Glutamatergic neuron (in vitro differentiated cells): ENCODE measurements around the gene SUN2. TPM values are rescaled to one million over a fixed set of nuclear protein-coding genes. Genes with fewer than 3 reads are reported as not detected.

ENCODE experiments used
- DNase-seq: peaks from one replicate; pipeline ENCODE4 v3.0.0; 2022
- H3K27ac Mint-ChIP-seq: one replicate; pipeline ENCODE4 v1.8.0; 2020; ENCODE audit warnings: mild to moderate bottlenecking, mixed read lengths, inconsistent platforms; ENCODE audit not compliant: unreplicated experiment
- H3K27me3 Mint-ChIP-seq: one replicate; pipeline ENCODE4 v1.8.0; 2020; ENCODE audit warnings: mild to moderate bottlenecking, moderate library complexity, mixed read lengths, inconsistent platforms; ENCODE audit not compliant: unreplicated experiment
- H3K36me3 Mint-ChIP-seq: one replicate; pipeline ENCODE4 v1.8.0; 2020; ENCODE audit warnings: mild to moderate bottlenecking, mixed read lengths, inconsistent platforms; ENCODE audit not compliant: unreplicated experiment
- H3K4me1 Mint-ChIP-seq: one replicate; pipeline ENCODE4 v1.8.0; 2020; ENCODE audit warnings: mild to moderate bottlenecking, low read depth, mixed read lengths, inconsistent platforms; ENCODE audit not compliant: unreplicated experiment
- H3K4me3 Mint-ChIP-seq: one replicate; pipeline ENCODE4 v1.8.0; 2020; ENCODE audit warnings: mild to moderate bottlenecking, mixed read lengths, inconsistent platforms; ENCODE audit not compliant: unreplicated experiment
- H3K9me3 Mint-ChIP-seq: one replicate; pipeline ENCODE4 v1.8.0; 2020; ENCODE audit warnings: mild to moderate bottlenecking, moderate library complexity, mixed read lengths, inconsistent platforms; ENCODE audit not compliant: unreplicated experiment
- total RNA-seq: library from RNA; stranded (reverse); fragmentation: NEBNext Ultra II Directional; extraction: Animal tissue kit (Norgen Biotek cat#: 25700); gene quantifications from one replicate; pipeline ENCODE4 v1.2.1, GENCODE V29; 2021; ENCODE audit not compliant: unreplicated experiment
- TF ChIP-seq, protein P1 (sequence below): fragments of 200-600 bp; sonication (generic); IDR thresholded peaks from one replicate; pipeline ENCODE4 v1.5.0; 2021; ENCODE audit not compliant: partially characterized antibody, unreplicated experiment

SUN2 gene
- total RNA-seq, 1 donor from 2014 or later = 174 TPM

DNA sequence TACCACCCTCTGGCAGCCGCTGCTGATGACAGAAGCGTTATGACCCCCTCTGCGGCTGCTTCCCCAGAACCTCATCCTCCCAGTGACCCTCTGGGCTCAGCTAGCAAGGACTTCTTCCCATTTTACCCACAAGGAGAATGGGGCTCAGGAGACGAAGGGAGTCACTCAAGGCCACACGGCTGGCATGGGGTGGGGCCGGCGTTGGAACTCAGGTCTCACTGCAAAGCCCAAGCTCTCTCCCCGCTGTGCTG, 16.8 kb upstream of the SUN2 start:
- H3K27me3 Mint-ChIP-seq = peaks cover 2% of the 10 kb centered on the region
- TF ChIP-seq, protein P1, sequence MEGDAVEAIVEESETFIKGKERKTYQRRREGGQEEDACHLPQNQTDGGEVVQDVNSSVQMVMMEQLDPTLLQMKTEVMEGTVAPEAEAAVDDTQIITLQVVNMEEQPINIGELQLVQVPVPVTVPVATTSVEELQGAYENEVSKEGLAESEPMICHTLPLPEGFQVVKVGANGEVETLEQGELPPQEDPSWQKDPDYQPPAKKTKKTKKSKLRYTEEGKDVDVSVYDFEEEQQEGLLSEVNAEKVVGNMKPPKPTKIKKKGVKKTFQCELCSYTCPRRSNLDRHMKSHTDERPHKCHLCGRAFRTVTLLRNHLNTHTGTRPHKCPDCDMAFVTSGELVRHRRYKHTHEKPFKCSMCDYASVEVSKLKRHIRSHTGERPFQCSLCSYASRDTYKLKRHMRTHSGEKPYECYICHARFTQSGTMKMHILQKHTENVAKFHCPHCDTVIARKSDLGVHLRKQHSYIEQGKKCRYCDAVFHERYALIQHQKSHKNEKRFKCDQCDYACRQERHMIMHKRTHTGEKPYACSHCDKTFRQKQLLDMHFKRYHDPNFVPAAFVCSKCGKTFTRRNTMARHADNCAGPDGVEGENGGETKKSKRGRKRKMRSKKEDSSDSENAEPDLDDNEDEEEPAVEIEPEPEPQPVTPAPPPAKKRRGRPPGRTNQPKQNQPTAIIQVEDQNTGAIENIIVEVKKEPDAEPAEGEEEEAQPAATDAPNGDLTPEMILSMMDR = no peak
- H3K27ac Mint-ChIP-seq = no peak overlapping the region
- no peak overlapping the region for H3K4me3 Mint-ChIP-seq
- no peak for DNase-seq
- H3K4me1 Mint-ChIP-seq = no peaks in the 10 kb centered on the region
- peaks cover 3% of the 10 kb centered on the region for H3K9me3 Mint-ChIP-seq
- H3K36me3 Mint-ChIP-seq = no peaks in the 10 kb centered on the region

- no peaks in the 10 kb centered on the region for H3K36me3 Mint-ChIP-seq
- TF ChIP-seq, protein P1 = no peak
- H3K9me3 Mint-ChIP-seq = peaks cover 2% of the 10 kb centered on the region
- peaks cover 4% of the 10 kb centered on the region for H3K27me3 Mint-ChIP-seq
- H3K27ac Mint-ChIP-seq = no peak overlapping the region
- H3K4me3 Mint-ChIP-seq = no peak overlapping the region
- H3K4me1 Mint-ChIP-seq = peaks cover under 1% of the 10 kb centered on the region
- no peak for DNase-seq
These were observed 14.6 kb upstream of the SUN2 start for GRCh38 chr22:38770257-38770949.

GRCh38 chr22:38768036-38768435, 12.2 kb upstream of the SUN2 start:
- no peak for DNase-seq
- no peak overlapping the region for H3K4me3 Mint-ChIP-seq
- H3K9me3 Mint-ChIP-seq = no peaks in the 10 kb centered on the region
- H3K27me3 Mint-ChIP-seq = peaks cover 4% of the 10 kb centered on the region
- no peaks in the 10 kb centered on the region for H3K36me3 Mint-ChIP-seq
- no peak overlapping the region for H3K27ac Mint-ChIP-seq
- peaks cover 3% of the 10 kb centered on the region for H3K4me1 Mint-ChIP-seq
- TF ChIP-seq, protein P1 = no peak

DNA sequence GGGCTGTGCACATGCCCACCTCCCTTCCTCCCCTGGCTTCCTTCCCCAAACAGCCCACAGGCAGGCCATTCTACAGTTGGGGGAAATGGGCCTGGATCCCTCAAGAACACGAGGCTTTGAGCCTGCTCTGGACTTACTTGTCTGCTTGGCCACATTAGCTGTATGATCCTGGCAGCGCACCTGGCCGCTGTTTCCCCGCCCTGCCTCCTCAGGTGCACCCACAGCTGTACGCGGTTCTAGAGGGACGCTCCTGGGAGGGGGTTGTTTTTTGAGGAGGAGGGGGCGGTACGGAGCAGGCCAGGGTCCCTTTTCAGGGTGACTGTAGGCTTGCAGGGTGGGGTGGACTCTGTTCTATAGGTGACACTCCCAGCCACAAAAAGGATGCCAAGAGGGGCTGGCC, 11.5 kb upstream of the SUN2 start:
- H3K4me3 Mint-ChIP-seq = no peak overlapping the region

DNA sequence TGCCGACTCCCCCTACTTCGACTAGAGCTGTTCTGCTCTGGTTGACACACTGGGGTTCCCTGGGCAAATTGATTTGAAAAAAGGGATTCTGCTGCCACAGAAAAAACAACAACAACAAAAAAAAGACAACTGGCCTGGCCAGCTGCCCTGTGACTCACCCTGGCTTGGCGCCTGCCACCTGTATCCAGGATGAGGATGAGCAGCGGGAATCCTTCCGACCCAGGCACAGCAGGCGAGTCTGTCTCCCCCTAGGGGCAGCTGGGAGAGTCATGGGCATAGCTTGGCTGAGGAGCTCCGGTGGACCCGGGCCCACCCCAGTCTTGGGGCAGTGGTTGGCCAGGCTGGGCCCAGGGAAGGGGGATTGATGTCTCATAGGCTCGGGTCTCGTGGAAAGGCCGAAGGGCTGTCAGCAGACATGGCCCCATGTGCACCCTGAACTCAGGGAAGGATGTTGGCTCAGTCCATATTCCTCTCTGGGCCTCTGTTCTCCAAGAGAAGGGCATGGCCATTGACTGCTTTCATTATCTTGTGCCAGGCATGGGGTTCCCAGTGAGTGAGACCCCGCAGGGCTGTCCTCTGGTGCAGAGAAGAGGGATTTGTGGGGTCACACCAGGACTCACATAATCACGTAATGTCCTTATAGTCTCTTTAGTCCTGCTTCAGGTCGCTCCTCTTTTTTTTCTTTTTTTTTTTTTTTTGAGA, 10.4 kb upstream of the SUN2 start:
- TF ChIP-seq, protein P1 = peak; percentile 67
- Mint-ChIP-seq H3K4me3 (no peak overlapping the region), H3K9me3 (no peaks in the 10 kb centered on the region), H3K36me3 (no peaks in the 10 kb centered on the region), H3K27me3 (peaks cover 4% of the 10 kb centered on the region), H3K27ac (no peak overlapping the region), H3K4me1 (peaks cover 7% of the 10 kb centered on the region)
- DNase-seq = peak; percentile 82

More for the DNA sequence above, 11.5 kb upstream of the SUN2 start:
- TF ChIP-seq, protein P1 = no peak
- H3K27me3 Mint-ChIP-seq = peaks cover 6% of the 10 kb centered on the region
- H3K27ac Mint-ChIP-seq = no peak overlapping the region
- DNase-seq = no peak
- peaks cover 7% of the 10 kb centered on the region for H3K4me1 Mint-ChIP-seq
- no peaks in the 10 kb centered on the region for H3K9me3 Mint-ChIP-seq
- no peaks in the 10 kb centered on the region for H3K36me3 Mint-ChIP-seq
